Kasumi-1 (cell line): Measurements from ENCODE around the gene TBX4.
"Not testable (repeated sequence)": the region's sequence is repeated elsewhere in the genome, so short reads cannot be mapped to it uniquely, and the experiment has no call there.

Source experiments
- DNase-seq, 2 experiments: peaks; one replicate each; lab custom pipeline; 2025; lab: John Stamatoyannopoulos, UW

TBX4 gene

GRCh38 chr17:61429274-61429673 is 22.9 kb upstream of the TBX4 start:
- DNase-seq, result no peak

- not testable (repeated sequence) for DNase-seq
Measured at GRCh38 chr17:61429831-61430230, 22.4 kb upstream of the TBX4 start.

GRCh38 chr17:61431594-61432311 is 20.5 kb upstream of the TBX4 start:
- DNase-seq, result no peak

GRCh38 chr17:61436273-61436672 is 15.9 kb upstream of the TBX4 start:
- no peak for DNase-seq

- DNase-seq, result no peak
Measured at GRCh38 chr17:61436995-61437704, 15.1 kb upstream of the TBX4 start.

- DNase-seq, result no peak
Measured at GRCh38 chr17:61440697-61441096, 11.5 kb upstream of the TBX4 start.

- DNase-seq, result not testable (repeated sequence)
Measured at GRCh38 chr17:61441507-61441906, 10.7 kb upstream of the TBX4 start.

- DNase-seq, result no peak
Measured at GRCh38 chr17:61442136-61442775, 10.0 kb upstream of the TBX4 start.

- no peak for DNase-seq
Measured at GRCh38 chr17:61442878-61443474, 9.2 kb upstream of the TBX4 start.

- DNase-seq, result no peak
Measured at GRCh38 chr17:61443475-61443882, 8.7 kb upstream of the TBX4 start.

- DNase-seq, result no peak
Measured at GRCh38 chr17:61444075-61444474, 8.1 kb upstream of the TBX4 start.

- no peak for DNase-seq
Measured at GRCh38 chr17:61444831-61445230, 7.4 kb upstream of the TBX4 start.

GRCh38 chr17:61447358-61447757 is 4.9 kb upstream of the TBX4 start:
- DNase-seq, result no peak

- DNase-seq, result no peak
Measured at GRCh38 chr17:61448042-61448441, 4.2 kb upstream of the TBX4 start.

GRCh38 chr17:61449140-61449539 is 3.1 kb upstream of the TBX4 start:
- DNase-seq, result not testable (repeated sequence)

GRCh38 chr17:61449707-61450640 is 2.2 kb upstream of the TBX4 start:
- DNase-seq, result no peak

GRCh38 chr17:61450641-61451537 is 1.3 kb upstream of the TBX4 start:
- no peak for DNase-seq

- no peak for DNase-seq
Measured at GRCh38 chr17:61451538-61452300, 503 bp upstream of the TBX4 start.

- DNase-seq, result no peak
Measured at GRCh38 chr17:61453566-61454380, 1.6 kb downstream of the TBX4 start.
